ENCODE measurements around the gene DNAJB2.

Gene DNAJB2

DNA sequence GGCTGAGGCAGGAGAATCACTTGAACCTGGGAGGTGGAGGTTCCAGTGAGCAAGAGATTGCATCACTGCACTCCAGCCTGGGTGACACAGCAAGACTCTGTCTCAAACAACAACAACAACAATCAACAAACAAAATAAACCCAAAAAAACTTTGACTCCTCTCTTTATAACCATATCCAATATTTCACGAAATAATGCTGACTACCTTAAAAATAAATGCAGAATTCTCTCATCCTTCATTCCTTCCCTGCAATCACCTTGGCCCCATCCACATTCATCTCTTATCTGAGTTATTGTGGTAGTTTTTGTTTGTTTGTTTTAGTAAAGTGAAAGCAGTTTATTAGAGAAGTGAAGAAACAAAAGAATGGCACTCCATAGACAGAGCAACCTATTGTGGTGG is 26.9 kb downstream of the DNAJB2 start:
- TF ChIP-seq, protein P1, sequence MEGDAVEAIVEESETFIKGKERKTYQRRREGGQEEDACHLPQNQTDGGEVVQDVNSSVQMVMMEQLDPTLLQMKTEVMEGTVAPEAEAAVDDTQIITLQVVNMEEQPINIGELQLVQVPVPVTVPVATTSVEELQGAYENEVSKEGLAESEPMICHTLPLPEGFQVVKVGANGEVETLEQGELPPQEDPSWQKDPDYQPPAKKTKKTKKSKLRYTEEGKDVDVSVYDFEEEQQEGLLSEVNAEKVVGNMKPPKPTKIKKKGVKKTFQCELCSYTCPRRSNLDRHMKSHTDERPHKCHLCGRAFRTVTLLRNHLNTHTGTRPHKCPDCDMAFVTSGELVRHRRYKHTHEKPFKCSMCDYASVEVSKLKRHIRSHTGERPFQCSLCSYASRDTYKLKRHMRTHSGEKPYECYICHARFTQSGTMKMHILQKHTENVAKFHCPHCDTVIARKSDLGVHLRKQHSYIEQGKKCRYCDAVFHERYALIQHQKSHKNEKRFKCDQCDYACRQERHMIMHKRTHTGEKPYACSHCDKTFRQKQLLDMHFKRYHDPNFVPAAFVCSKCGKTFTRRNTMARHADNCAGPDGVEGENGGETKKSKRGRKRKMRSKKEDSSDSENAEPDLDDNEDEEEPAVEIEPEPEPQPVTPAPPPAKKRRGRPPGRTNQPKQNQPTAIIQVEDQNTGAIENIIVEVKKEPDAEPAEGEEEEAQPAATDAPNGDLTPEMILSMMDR (IDR thresholded peaks at IDR 0.05) = no peak

DNA sequence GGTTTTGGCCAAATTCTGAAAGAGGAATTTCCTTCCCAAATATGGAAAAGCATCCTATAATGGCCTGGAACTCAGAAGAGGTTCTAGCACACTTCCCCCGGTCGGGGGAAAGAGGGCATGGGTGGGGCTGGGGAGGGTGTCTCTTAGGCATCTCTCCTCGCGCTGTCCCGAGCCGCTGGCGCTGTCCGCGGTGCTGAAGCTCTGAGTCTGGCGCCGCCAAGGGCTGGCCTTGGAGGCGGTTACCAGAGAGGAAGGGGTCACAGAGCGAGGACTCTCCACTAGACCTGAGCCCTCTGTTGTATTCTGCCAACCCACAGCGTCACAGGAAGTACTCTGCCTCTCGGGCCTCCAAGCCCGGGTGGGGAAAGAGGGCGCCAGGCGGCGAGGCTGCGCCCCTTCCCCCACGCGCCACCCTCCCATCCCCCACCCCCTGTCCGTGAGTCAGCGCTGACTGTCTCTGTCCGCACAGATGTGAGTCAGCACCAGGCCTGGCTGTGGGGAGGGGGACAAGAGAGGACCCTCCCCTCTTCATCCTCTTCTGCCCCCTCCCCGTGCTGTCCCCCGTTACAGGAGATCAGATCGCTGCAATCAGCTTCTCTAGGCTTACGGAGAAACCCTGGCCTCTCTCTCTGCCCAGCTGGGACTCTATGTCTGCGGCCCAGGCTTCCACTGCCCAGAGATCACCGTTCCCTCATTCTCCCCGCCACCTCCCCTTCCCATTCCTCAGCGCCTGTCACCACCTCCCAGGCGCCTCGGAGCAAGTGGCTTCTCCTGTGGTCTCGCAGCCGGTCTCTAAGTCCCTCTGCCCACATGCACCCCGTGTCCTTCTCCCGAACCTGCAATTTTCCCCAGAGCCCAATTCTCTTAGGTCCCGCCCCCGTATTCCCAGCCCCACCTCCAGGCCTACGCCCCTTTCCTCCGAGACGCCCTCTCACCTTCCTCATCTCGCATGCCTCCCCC is 29.3 kb downstream of the DNAJB2 start:
- TF ChIP-seq, protein P1 (IDR thresholded peaks at IDR 0.05) = no peak

DNA sequence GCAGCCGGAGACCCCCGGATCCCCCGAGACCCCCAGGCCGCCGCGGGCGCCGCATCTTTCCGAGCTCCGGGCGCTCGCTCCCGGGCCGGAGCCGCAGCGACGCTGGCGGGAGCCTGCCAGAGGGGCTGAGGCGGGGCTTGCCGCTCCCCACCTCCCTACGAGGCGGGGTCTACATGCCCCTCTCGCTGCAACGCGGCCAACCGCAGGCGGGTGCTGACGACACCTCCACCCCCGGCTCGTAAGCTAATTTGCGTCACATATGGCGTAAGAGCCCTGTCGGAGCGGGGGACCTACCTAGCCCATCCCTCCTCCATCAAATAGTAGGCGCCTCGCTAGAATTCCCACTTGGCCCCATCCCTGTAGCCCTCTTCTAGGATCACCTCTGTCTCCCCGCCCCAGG is 30.1 kb downstream of the DNAJB2 start, which contains the start of gene PTPRN:
Gene PTPRN (minus strand): TSS at position 124 of the 400 bp plus-strand sequence. CDS start 69 bp downstream, at position 55.
- TF ChIP-seq, protein P1 (IDR thresholded peaks at IDR 0.05) = no peak

DNA sequence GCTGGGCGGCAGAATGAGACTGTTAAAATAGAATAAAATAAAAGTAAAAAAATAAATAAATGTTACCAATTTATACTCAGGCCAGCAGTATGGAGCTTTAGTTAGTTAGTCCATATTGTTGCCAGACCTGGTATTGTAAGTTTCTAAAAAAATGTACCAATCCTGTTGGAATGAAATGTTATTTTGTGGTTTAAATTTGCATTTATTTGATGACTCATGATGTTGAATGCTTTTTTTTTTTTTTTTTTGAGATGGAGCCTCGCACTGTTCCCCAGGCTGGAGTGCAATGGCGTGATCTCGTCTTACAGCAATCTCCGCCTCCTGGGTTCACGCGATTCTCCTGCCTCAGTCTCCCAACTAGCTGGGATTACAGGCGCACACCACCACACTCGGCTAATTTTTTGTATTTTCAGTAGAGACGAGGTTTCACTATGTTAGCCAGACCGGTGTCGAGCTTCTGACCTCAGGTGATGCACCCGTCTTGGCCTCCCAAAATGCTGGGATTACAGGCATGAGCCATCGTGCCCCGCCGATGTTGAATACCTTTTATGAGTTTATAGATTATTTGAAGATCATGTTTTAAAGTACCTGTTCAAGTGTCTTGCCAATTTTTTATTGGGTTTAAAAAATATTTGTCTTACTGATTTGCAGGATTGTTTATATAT is 35.8 kb downstream of the DNAJB2 start:
- TF ChIP-seq, protein P1 (IDR thresholded peaks at IDR 0.05) = no peak

DNA sequence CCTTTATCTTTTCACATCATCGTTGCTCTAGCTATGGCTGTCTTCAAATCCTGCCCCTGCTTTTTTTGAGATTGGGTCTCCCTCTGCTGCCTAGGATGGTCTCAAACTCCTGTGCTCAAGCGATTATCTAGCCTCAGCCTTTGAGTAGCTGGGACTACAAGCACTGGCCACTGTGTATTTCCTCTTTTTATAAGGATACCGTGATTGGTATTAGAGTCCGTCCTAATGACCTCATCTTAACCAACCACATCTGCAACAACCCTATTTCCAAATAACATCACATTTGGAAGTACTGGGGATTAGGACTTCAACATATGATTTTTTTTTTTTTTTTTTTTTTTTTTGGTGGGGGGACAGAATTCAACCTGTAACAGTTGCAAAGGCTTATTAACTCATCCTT is 44.3 kb downstream of the DNAJB2 start:
- TF ChIP-seq, protein P1 (IDR thresholded peaks at IDR 0.05) = no peak

DNA sequence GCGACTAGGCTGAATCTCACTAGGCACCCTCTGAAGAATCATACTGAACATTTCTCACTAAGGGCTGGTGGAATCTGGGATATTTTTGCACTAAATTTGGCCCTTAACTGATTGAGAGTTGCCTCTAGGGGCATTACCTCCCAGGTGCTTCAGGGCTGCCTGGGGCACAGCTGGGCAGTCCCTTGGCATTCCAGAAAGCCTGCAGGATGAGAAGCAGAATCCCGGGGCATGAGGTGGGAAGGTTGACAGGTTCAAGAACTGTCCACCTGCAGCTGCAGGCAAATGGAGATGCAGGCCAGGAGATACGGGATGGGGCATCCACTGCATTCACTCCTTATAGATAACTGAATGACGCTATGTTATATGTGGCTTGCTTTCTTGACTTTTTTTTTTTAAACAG is 46.0 kb downstream of the DNAJB2 start:
- TF ChIP-seq, protein P1 (IDR thresholded peaks at IDR 0.05) = no peak

DNA sequence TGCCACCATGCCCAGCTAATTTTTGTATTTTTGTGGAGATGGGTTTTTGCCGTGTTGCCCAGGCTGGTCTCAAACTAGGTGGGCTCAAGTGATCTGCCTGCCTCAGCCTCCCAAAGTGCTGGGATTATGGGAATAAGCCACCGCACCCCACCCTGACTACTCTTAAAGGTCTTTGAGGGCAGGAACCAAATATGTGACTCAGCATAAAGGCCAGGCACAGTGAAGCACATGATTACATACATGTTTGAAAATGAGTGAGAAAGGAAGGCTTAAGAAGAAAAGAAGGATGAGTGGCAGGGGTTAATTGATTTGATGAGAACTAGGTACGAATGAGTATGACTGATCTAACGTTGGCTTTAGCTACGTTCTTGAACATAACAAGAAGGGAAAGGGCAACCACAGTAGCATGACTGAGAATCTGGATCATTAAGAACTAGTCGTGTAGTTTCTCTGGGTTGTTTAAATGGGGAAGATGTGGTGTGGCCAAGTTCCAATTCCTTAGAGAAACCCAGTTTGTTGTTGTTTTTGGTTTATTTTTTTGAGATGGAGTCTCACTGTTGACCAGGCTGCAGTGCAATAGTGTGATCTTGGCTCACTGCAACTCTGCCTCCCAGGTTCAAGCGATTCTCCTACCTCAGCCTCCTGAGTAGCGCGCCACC is 46.6 kb downstream of the DNAJB2 start:
- TF ChIP-seq, protein P1 (IDR thresholded peaks at IDR 0.05) = no peak

All from LNCAP (cell line).